Esophagus (tissue), 2 donors: ENCODE results near the gene WSCD2. TPM values are rescaled to one million over a fixed set of nuclear protein-coding genes. Genes with fewer than 3 reads are reported as not detected.

Experiments used
- H3K27ac ChIP-seq, 2 donors: one replicate each; pipeline ENCODE4 v1.5.1; 2013; ENCODE audit warnings: low read depth in 2 of 2, mild to moderate bottlenecking in 2 of 2, inconsistent platforms in 1 of 2, low read length in 1 of 2, moderate library complexity in 1 of 2
- H3K27me3 ChIP-seq, 2 donors: one replicate each; pipeline ENCODE4 v1.6.1; 2013; ENCODE audit warnings: low read length in 2 of 2, control low read depth in 1 of 2, mild to moderate bottlenecking in 1 of 2; ENCODE audit not compliant: insufficient read depth in 2 of 2, control insufficient read depth in 1 of 2
- H3K36me3 ChIP-seq, 2 donors: one replicate each; pipeline ENCODE4 v1.6.1; 2013; ENCODE audit warnings: low read length in 1 of 2; ENCODE audit not compliant: control insufficient read depth in 2 of 2, insufficient read depth in 2 of 2
- H3K4me1 ChIP-seq, 2 donors: one replicate each; pipeline ENCODE4 v1.6.1; 2013; ENCODE audit warnings: low read length in 1 of 2; ENCODE audit not compliant: control insufficient read depth in 2 of 2, insufficient read depth in 2 of 2
- H3K4me3 ChIP-seq, 2 donors: one replicate each; pipeline ENCODE4 v1.5.1; 2013; ENCODE audit warnings: low read length in 2 of 2, mild to moderate bottlenecking in 2 of 2, low read depth in 1 of 2, moderate library complexity in 1 of 2
- H3K9me3 ChIP-seq, 2 donors: one replicate each; pipeline ENCODE4 v1.6.1; 2013; ENCODE audit warnings: mild to moderate bottlenecking in 2 of 2, low read depth in 1 of 2, low read length in 1 of 2, moderate library complexity in 1 of 2; ENCODE audit not compliant: control insufficient read depth in 2 of 2, insufficient read depth in 1 of 2
- WGBS, 2 donors: extraction: QIAGEN DNeasy Blood & Tissue Kit; methylation state at CpG; one replicate each; pipeline ENCODE4 v1.1.7; 2013; 5-methylcytosine and 5-hydroxymethylcytosine counted together
- polyA plus RNA-seq, 2 donors: library from polyadenylated mRNA; stranded (reverse); fragments of 200-250 nt; gene quantifications; one replicate each; pipeline ENCODE4 v1.2.3, GENCODE V29; 2013
- donor health status: healthy with polysubstance abuse.
- donor health status: Bipolar disorder and iron deficiency.

The WSCD2 gene
- polyA plus RNA-seq, 2 donors = 0.51 to 0.72 TPM

DNA sequence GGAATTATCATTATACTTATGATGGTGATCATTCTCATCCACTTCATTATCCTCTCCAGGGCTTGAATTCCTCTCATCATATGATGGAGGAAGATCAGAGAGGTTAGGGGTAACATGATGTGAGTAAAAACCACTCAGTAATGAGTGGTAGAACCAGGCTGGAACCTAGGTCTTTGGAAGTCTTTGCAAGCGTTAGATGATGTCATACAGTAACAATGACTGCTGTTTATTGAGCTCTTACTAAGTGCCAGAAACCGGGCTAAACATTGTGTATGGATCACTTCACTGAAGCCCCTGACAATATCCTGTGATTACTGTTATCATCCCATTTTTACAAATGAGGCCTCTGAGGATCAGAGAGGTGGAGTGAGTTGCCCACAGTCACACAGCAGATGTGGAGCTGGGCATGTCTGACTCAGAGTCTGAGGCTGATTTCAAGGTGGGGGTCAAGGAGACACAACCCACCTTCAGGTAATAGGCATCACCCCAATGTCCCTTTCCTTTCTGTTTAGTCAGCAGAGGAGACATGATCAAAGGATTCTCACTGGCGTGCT lies 19.5 kb downstream of the WSCD2 start:
- 75 to 77% methylated on average over 3 of the region's 3 CpGs for WGBS, 2 donors
- Histone ChIP-seq H3K4me1 (no peaks in the 10 kb centered on the region), H3K27ac (no peak overlapping the region), H3K9me3 (peaks cover 0 to 2% of the 10 kb centered on the region in 2 donors), H3K36me3 (no peaks in the 10 kb centered on the region), H3K4me3 (no peak overlapping the region), H3K27me3 (no peaks in the 10 kb centered on the region)

- H3K4me3 ChIP-seq = no peak overlapping the region
- no peaks in the 10 kb centered on the region for H3K4me1 ChIP-seq
- no peaks in the 10 kb centered on the region for H3K27me3 ChIP-seq
- WGBS, 2 donors = 88 to 90% methylated on average over 7 of the region's 7 CpGs
- H3K9me3 ChIP-seq = peaks cover 0 to 4% of the 10 kb centered on the region in 2 donors
- no peaks in the 10 kb centered on the region for H3K36me3 ChIP-seq
- no peak overlapping the region for H3K27ac ChIP-seq
Measured at GRCh38 chr12:108150436-108150835, 21.3 kb downstream of the WSCD2 start.

DNA sequence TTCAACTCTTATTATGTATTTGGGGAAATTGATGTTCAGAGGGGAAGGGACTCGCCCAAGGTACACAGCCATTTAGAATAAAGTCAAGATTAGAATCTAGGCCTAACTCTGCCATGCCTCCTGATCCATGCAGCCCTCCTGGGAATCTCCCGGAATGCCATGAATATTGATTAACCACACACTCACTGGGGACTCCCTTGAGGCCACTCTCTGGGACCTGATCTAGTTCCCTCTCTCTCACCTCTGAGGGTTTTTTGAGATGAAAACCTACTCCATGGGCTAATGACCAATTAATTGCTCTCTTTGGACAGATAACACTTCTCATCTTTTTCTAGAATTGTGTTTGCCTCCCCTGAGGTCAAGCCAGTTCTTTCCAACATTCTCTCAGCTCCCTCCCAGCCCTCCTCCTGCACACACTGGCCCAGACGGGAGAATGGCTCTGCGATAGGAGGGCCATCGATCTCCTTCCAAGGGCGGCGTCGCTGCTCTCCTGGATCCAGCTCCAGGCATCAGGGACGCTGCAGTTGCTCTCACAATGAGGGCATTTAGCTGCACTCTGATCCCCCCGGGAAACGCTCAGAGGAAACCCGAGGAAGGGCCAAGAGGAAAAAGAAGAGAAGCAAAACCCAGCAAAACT lies 22.6 kb downstream of the WSCD2 start:
- WGBS, 2 donors = 59 to 67% methylated on average over 12 of the region's 12 CpGs
- Histone ChIP-seq H3K4me3 (no peak overlapping the region), H3K27me3 (no peaks in the 10 kb centered on the region), H3K27ac (no peak overlapping the region), H3K9me3 (peaks cover 0 to 4% of the 10 kb centered on the region in 2 donors), H3K36me3 (no peaks in the 10 kb centered on the region), H3K4me1 (no peaks in the 10 kb centered on the region)

- Histone ChIP-seq H3K27me3 (no peaks in the 10 kb centered on the region), H3K4me1 (no peaks in the 10 kb centered on the region), H3K4me3 (no peak overlapping the region), H3K36me3 (no peaks in the 10 kb centered on the region), H3K9me3 (peaks cover 0 to 4% of the 10 kb centered on the region in 2 donors), H3K27ac (no peak overlapping the region)
- 80 to 86% methylated on average over 4 of the region's 4 CpGs for WGBS, 2 donors
Measured at GRCh38 chr12:108152170-108152538, 23.1 kb downstream of the WSCD2 start.

- H3K4me3 ChIP-seq = no peak overlapping the region
- H3K27me3 ChIP-seq = no peaks in the 10 kb centered on the region
- H3K4me1 ChIP-seq = no peaks in the 10 kb centered on the region
- H3K36me3 ChIP-seq = no peaks in the 10 kb centered on the region
- 40 to 54% methylated on average over 5 of the region's 5 CpGs for WGBS, 2 donors
- no peak overlapping the region for H3K27ac ChIP-seq
- H3K9me3 ChIP-seq = peaks cover 0 to 4% of the 10 kb centered on the region in 2 donors
Measured at GRCh38 chr12:108156717-108157116, 27.6 kb downstream of the WSCD2 start.

DNA sequence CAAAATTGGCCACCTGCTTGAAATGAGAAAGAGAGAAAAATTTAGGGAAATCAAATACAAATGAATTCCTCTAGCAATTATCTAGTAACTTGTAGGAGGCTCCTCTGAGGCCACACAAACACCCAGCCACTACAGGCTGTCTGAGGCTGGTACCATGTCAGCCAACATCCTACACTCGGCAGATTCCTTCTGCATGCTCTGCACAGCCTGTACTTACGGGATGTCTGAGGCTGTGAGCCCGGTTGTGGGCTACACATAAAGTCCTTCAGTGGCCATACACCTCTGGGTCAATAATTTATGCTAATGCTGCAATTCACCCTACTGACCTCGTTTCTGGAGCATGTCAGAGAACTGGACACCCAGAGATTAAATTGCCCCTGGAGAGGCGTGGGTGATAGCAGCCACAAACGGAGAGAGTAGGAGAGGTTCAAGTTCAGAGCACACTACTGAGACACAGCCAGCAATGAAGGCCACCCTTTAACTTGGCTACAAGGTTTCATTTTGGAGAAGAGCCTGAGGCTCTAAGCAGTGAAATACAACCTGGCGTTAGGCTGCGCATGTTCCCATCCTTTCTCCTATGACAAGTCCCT lies 28.9 kb downstream of the WSCD2 start:
- WGBS, 2 donors = 72 to 76% methylated on average over 8 of the region's 8 CpGs
- no peaks in the 10 kb centered on the region for H3K36me3 ChIP-seq
- H3K9me3 ChIP-seq = peaks cover 0 to 4% of the 10 kb centered on the region in 2 donors
- no peaks in the 10 kb centered on the region for H3K4me1 ChIP-seq
- H3K27ac ChIP-seq = no peak overlapping the region
- no peaks in the 10 kb centered on the region for H3K27me3 ChIP-seq
- no peak overlapping the region for H3K4me3 ChIP-seq

DNA sequence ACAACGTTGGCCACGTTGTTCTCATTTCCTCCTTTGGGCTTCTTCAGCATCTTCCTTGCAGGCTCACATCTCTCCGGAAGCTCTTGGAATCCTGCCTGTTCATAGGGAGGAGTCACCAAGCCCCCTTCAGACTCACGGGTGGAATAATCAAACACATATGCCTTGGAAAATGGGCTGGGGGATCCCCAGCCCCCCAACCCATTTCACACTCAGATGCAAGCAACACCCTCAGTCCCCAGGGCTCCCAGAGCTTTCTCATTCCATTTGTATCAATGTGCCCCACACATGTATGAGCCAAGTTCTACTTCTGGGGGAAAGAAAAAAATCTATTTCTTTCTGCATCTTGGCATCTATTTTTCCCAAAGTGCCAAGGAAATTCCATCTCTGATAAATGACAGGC lies 33.1 kb downstream of the WSCD2 start:
- 62 to 72% methylated on average over 4 of the region's 4 CpGs for WGBS, 2 donors
- Histone ChIP-seq H3K4me3 (no peak overlapping the region), H3K27me3 (peaks cover 0 to 3% of the 10 kb centered on the region in 2 donors), H3K36me3 (no peaks in the 10 kb centered on the region), H3K9me3 (no peaks in the 10 kb centered on the region), H3K4me1 (no peaks in the 10 kb centered on the region), H3K27ac (no peak overlapping the region)

- no peaks in the 10 kb centered on the region for H3K9me3 ChIP-seq
- 66 to 73% methylated on average over 5 of the region's 5 CpGs for WGBS, 2 donors
- no peak overlapping the region for H3K4me3 ChIP-seq
- H3K4me1 ChIP-seq = no peaks in the 10 kb centered on the region
- H3K27me3 ChIP-seq = peaks cover 0 to 3% of the 10 kb centered on the region in 2 donors
- H3K27ac ChIP-seq = no peak overlapping the region
- peaks cover 0 to 3% of the 10 kb centered on the region in 2 donors for H3K36me3 ChIP-seq
Measured at GRCh38 chr12:108166505-108166904, 37.4 kb downstream of the WSCD2 start.

DNA sequence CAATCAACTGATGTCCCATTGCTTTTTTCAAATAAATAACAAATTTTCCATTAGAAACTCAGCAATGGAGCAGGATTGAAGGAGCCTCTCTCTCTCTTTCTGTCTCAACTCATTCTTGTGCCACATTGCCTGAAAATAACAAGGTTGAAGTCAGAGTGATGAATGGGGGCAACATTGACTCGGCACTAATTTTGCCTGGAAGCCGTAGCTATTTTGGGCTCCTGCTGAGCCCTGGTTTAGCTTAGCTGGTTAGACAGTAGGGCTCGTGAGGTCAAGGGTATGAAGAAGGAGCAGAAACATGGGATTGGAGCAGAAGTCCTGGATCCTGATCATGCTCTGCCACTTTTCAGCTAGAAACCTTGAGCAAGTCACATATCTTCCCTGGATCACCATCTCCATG lies 38.9 kb downstream of the WSCD2 start:
- H3K27me3 ChIP-seq = peaks cover 0 to 3% of the 10 kb centered on the region in 2 donors
- H3K9me3 ChIP-seq = no peaks in the 10 kb centered on the region
- WGBS, 2 donors = 54 to 64% methylated on average over 3 of the region's 3 CpGs

GRCh38 chr12:108169708-108170107 lies 40.6 kb downstream of the WSCD2 start:
- 41 to 52% methylated on average over 2 of the region's 2 CpGs for WGBS, 2 donors
- Histone ChIP-seq H3K4me3 (no peak overlapping the region), H3K4me1 (no peaks in the 10 kb centered on the region), H3K36me3 (peaks cover 0 to 3% of the 10 kb centered on the region in 2 donors), H3K9me3 (no peaks in the 10 kb centered on the region), H3K27me3 (peaks cover 0 to 3% of the 10 kb centered on the region in 2 donors), H3K27ac (no peak overlapping the region)

More for the DNA sequence above, 38.9 kb downstream of the WSCD2 start:
- Histone ChIP-seq H3K36me3 (peaks cover 0 to 3% of the 10 kb centered on the region in 2 donors), H3K4me1 (no peaks in the 10 kb centered on the region), H3K27ac (no peak overlapping the region), H3K4me3 (no peak overlapping the region)
